Measurements from ENCODE around the gene PMPCA. TPM values are rescaled to one million over a fixed set of nuclear protein-coding genes. Genes with fewer than 3 reads are reported as not detected.

PMPCA gene
- total RNA-seq, 1 experiment from 2014 or later: 94.5 TPM

DNA sequence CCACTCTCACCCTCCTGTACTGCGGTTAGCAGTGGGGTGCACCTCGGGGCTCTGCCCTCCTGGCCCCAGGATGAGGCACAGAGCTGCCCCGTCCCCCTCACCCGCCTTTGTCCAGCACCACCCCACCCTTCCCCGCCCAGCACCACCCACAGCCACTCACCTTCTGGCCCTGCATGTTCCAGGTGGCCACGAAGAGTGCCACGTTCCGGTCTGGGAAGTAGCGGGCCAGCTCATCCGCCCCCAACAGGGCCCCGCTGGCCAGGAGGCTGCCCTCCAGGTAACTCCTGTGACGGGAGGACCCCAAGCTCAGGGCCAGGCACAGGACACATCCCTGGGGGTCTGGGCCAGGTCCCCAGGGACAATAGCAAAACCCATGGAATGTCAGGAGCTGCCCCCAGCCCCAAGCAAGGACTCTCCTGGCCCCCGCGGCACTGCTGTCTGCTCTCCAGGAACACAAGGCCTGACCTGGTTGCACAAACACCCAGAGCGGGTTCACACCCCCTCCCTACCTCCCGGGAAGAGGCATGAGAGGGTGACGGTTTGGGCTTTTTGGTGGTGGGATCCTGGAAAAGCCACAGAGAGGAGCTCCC, 24.2 kb downstream of the PMPCA start:
- no peaks in the 10 kb centered on the region for H4K20me1 ChIP-seq (ENCODE audit: control insufficient read depth, insufficient read depth, insufficient read length)
- H2BK20ac ChIP-seq (ENCODE audit: low read depth, low read length, poor library complexity, severe bottlenecking): no peak overlapping the region
- H3K27ac Mint-ChIP-seq: no peak overlapping the region; a peak in 1 of 7 replicates
- peaks cover 4 to 18% (median 12%) of the 10 kb centered on the region in 3 experiments; a peak in 6 of 7 replicates for H3K36me3 Mint-ChIP-seq (ENCODE audit: insufficient read depth in 1 of 3, low read depth in 3 of 3)
- H3K23me2 ChIP-seq (ENCODE audit: insufficient read length, low read depth, low read length, poor library complexity, severe bottlenecking): peaks cover 14% of the 10 kb centered on the region
- no peak overlapping the region for H2BK120ac ChIP-seq (ENCODE audit: low read depth, low read length, poor library complexity, severe bottlenecking)
- H3T11ph ChIP-seq (ENCODE audit: low read length): no peak overlapping the region
- TF ChIP-seq, protein P1, sequence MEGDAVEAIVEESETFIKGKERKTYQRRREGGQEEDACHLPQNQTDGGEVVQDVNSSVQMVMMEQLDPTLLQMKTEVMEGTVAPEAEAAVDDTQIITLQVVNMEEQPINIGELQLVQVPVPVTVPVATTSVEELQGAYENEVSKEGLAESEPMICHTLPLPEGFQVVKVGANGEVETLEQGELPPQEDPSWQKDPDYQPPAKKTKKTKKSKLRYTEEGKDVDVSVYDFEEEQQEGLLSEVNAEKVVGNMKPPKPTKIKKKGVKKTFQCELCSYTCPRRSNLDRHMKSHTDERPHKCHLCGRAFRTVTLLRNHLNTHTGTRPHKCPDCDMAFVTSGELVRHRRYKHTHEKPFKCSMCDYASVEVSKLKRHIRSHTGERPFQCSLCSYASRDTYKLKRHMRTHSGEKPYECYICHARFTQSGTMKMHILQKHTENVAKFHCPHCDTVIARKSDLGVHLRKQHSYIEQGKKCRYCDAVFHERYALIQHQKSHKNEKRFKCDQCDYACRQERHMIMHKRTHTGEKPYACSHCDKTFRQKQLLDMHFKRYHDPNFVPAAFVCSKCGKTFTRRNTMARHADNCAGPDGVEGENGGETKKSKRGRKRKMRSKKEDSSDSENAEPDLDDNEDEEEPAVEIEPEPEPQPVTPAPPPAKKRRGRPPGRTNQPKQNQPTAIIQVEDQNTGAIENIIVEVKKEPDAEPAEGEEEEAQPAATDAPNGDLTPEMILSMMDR (conservative IDR thresholded peaks at IDR 0.05): no peak
- peaks cover 5% of the 10 kb centered on the region; the same call in 1 of the 2 replicates for H3K79me2 ChIP-seq (ENCODE audit: insufficient read depth, low read length)
- peaks cover 16 to 18% of the 10 kb centered on the region in 2 experiments for H3K4me1 Mint-ChIP-seq
- H3K4me3 Mint-ChIP-seq: no peak overlapping the region
- H2AK5ac ChIP-seq (ENCODE audit: insufficient read length, low read length): no peak overlapping the region
- no peaks in the 10 kb centered on the region for H3K4me1 ChIP-seq (ENCODE audit: insufficient read depth, low read length)
- WGBS (ENCODE audit: extremely low coverage, insufficient read length, low lambda C conversion rate): no CpG with 5 or more reads among the region's 17 CpGs
- no peak for DNase-seq
- no peak overlapping the region for H2AFZ ChIP-seq (ENCODE audit: low read length)
- H3K9ac ChIP-seq (ENCODE audit: extremely low read depth, insufficient read length, low read length): no peak overlapping the region
- H4K8ac ChIP-seq (replicated peaks; ENCODE audit: insufficient read length, low read depth, low read length): no peak overlapping the region
- H3K27me3 Mint-ChIP-seq (ENCODE audit: low read depth): no peaks in the 10 kb centered on the region
- H3K4ac ChIP-seq (ENCODE audit: low read depth, low read length): no peak overlapping the region
- H3K27ac ChIP-seq (ENCODE audit: insufficient read length, low read depth, low read length): no peak overlapping the region
- no peak overlapping the region for H2BK5ac ChIP-seq (ENCODE audit: insufficient read length, low read length)
- H3K79me1 ChIP-seq (ENCODE audit: insufficient read depth, low read depth, low read length, poor library complexity, severe bottlenecking): peaks cover 2% of the 10 kb centered on the region
- H3K14ac ChIP-seq (ENCODE audit: insufficient read depth, low read length): no peak overlapping the region
- no peak overlapping the region for H3K18ac ChIP-seq (ENCODE audit: insufficient read length, low read depth, low read length)
- no peak overlapping the region for H2BK15ac ChIP-seq (ENCODE audit: low read depth, low read length)
- no peak overlapping the region for H3K4me2 ChIP-seq (ENCODE audit: insufficient read depth, insufficient read length, low read length)
- no peak overlapping the region for H4K5ac ChIP-seq (ENCODE audit: insufficient read length, low read depth, low read length)
- no peak overlapping the region for H4K91ac ChIP-seq (ENCODE audit: insufficient read length, low read depth, low read length)
- no peaks in the 10 kb centered on the region for H3K9me3 Mint-ChIP-seq
- no peak overlapping the region for H3K23ac ChIP-seq (ENCODE audit: insufficient read length, low read depth, low read length)
- H3K56ac ChIP-seq (ENCODE audit: insufficient read length, low read depth, low read length): no peak overlapping the region
- no peaks in the 10 kb centered on the region for H3K27me3 ChIP-seq (ENCODE audit: insufficient read depth, low read length)
- H3K9me3 ChIP-seq (ENCODE audit: control insufficient read depth, low read depth, low read length): no peaks in the 10 kb centered on the region
- H2BK12ac ChIP-seq (ENCODE audit: insufficient read length, low read depth, low read length): no peak overlapping the region
